Tongue (tissue), 2 donors: Measurements from ENCODE around the gene STPG1. TPM values are rescaled to one million over a fixed set of nuclear protein-coding genes. Genes with fewer than 3 reads are reported as not detected.

ENCODE experiments used
- DNase-seq: peaks from one replicate; pipeline ENCODE4 v3.0.0-alpha.2; 2015
- total RNA-seq: library from RNA; depleted of rRNA; stranded (reverse); fragments of >200 nt; gene quantifications from one replicate; pipeline ENCODE4 v1.2.3, GENCODE V29; 2014

The STPG1 gene
- total RNA-seq, 1 donor from 2014 or later = 1.8 TPM

- DNase-seq = no peak
Observed at GRCh38 chr1:24340770-24341169, 72.8 kb downstream of the STPG1 start.

GRCh38 chr1:24339996-24340395, 73.6 kb downstream of the STPG1 start:
- no peak for DNase-seq

- no peak for DNase-seq
Observed at GRCh38 chr1:24338447-24338846, 75.1 kb downstream of the STPG1 start.

- no peak for DNase-seq
Observed at GRCh38 chr1:24337455-24337854, 76.1 kb downstream of the STPG1 start.

- no peak for DNase-seq
Observed at GRCh38 chr1:24336075-24336474, 77.5 kb downstream of the STPG1 start.

GRCh38 chr1:24331961-24332673, 81.5 kb downstream of the STPG1 start:
- no peak for DNase-seq

- DNase-seq = no peak
Observed at GRCh38 chr1:24329797-24330543, 83.6 kb downstream of the STPG1 start.

GRCh38 chr1:24329331-24329730, 84.3 kb downstream of the STPG1 start:
- no peak for DNase-seq

- DNase-seq = no peak
Observed at GRCh38 chr1:24327891-24328290, 85.7 kb downstream of the STPG1 start.

- no peak for DNase-seq
Observed at GRCh38 chr1:24327486-24327885, 86.1 kb downstream of the STPG1 start.

GRCh38 chr1:24325587-24326449, 87.8 kb downstream of the STPG1 start:
- DNase-seq = no peak

GRCh38 chr1:24324903-24325302, 88.7 kb downstream of the STPG1 start:
- no peak for DNase-seq

GRCh38 chr1:24323281-24323680, 90.3 kb downstream of the STPG1 start:
- no peak for DNase-seq

- no peak for DNase-seq
Observed at GRCh38 chr1:24322470-24323177, 91.0 kb downstream of the STPG1 start.

- DNase-seq = peak; percentile 71
Observed at GRCh38 chr1:24321697-24322469, 91.7 kb downstream of the STPG1 start.

- no peak for DNase-seq
Observed at GRCh38 chr1:24321126-24321525, 92.5 kb downstream of the STPG1 start.

- DNase-seq = no peak
Observed at GRCh38 chr1:24319962-24320361, 93.6 kb downstream of the STPG1 start.

- peak; percentile 55 for DNase-seq
Observed at GRCh38 chr1:24319312-24319863, 94.2 kb downstream of the STPG1 start, which contains the start of gene GRHL3. Gene GRHL3, plus strand, starts transcription at chr1:24319357. Its CDS starts 195 bp downstream, at chr1:24319552.

GRCh38 chr1:24318615-24319311, 94.8 kb downstream of the STPG1 start:
- no peak for DNase-seq

GRCh38 chr1:24317956-24318614, 95.5 kb downstream of the STPG1 start:
- peak; percentile 82 for DNase-seq
